GM06990 (cell line): ENCODE results near the gene JMJD8.

Experiments
- DNase-seq: peaks from one replicate; pipeline ENCODE4 v3.0.0-alpha.2; 2011; ENCODE audit not compliant: insufficient read length; ENCODE audit errors: extremely low read depth
- H3K27me3 ChIP-seq: replicated peaks from 2 replicates; pipeline ENCODE4 v1.6.0; 2011; ENCODE audit warnings: low read length; ENCODE audit not compliant: control insufficient read depth, insufficient read depth
- H3K36me3 ChIP-seq: 2 replicates; pipeline ENCODE4 v1.5.1; 2011; ENCODE audit warnings: low read length; ENCODE audit not compliant: control insufficient read depth, insufficient read depth
- H3K4me3 ChIP-seq: replicated peaks from 2 replicates; pipeline ENCODE4 v1.5.1; 2011; ENCODE audit warnings: low read depth, mild to moderate bottlenecking, control low read depth, low read length
- TF ChIP-seq, protein P1 (sequence below): IDR thresholded peaks from 2 replicates; pipeline ENCODE4 v1.5.1; 2011; ENCODE audit warnings: low read length, control low read depth, mild to moderate bottlenecking, inconsistent platforms; ENCODE audit not compliant: insufficient read depth, poor library complexity, severe bottlenecking

JMJD8 gene

DNA sequence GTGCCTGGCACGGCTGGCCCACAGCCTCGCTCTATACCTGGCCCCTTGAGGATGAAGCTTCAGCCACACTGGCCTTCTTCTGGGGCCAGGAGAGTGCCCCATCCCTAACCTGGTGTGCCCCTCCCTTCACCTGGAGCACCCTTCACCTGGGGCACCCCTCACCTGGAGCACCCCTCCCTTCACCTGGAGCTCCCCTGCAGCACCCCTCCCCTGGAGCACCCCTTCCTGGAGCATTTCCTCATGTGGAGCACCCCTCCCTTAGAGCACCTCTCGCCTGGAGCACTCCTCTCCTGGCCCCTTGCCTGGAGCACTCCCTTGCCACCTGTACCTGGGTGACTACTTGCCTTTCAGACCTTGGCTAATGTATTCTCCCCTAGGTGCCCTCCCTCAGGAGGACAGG lies 23.9 kb upstream of the JMJD8 start:
- Histone ChIP-seq H3K4me3 (no peak overlapping the region), H3K36me3 (no peaks in the 10 kb centered on the region), H3K27me3 (peaks cover 2% of the 10 kb centered on the region)
- no peak for DNase-seq
- TF ChIP-seq, protein P1, sequence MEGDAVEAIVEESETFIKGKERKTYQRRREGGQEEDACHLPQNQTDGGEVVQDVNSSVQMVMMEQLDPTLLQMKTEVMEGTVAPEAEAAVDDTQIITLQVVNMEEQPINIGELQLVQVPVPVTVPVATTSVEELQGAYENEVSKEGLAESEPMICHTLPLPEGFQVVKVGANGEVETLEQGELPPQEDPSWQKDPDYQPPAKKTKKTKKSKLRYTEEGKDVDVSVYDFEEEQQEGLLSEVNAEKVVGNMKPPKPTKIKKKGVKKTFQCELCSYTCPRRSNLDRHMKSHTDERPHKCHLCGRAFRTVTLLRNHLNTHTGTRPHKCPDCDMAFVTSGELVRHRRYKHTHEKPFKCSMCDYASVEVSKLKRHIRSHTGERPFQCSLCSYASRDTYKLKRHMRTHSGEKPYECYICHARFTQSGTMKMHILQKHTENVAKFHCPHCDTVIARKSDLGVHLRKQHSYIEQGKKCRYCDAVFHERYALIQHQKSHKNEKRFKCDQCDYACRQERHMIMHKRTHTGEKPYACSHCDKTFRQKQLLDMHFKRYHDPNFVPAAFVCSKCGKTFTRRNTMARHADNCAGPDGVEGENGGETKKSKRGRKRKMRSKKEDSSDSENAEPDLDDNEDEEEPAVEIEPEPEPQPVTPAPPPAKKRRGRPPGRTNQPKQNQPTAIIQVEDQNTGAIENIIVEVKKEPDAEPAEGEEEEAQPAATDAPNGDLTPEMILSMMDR = no peak

DNA sequence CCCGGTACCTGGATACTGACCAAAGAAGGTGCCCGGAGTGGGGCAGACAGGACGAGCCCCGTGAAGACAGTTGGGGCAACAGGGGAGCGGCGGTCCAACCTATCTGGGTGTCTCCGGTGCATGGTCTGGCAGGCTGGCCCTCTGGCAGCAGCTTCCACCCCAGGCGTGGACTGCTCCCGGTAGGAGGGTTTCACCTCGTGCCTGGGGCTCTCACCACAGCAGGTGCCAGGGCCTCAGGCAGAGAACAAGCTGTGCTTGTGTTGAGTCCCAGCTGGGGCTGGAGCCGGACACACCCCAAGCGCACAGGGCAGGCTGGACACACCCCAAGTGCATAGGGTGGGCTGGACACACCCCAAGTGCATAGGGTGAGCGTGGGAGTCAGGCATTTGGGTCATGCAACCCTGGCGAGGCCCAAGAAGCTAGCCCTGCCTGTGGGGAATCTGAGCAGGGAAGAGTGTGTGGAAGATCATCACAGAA lies 23.0 kb upstream of the JMJD8 start:
- Histone ChIP-seq H3K36me3 (no peaks in the 10 kb centered on the region), H3K27me3 (peaks cover 2% of the 10 kb centered on the region)
- DNase-seq = no peak

DNA sequence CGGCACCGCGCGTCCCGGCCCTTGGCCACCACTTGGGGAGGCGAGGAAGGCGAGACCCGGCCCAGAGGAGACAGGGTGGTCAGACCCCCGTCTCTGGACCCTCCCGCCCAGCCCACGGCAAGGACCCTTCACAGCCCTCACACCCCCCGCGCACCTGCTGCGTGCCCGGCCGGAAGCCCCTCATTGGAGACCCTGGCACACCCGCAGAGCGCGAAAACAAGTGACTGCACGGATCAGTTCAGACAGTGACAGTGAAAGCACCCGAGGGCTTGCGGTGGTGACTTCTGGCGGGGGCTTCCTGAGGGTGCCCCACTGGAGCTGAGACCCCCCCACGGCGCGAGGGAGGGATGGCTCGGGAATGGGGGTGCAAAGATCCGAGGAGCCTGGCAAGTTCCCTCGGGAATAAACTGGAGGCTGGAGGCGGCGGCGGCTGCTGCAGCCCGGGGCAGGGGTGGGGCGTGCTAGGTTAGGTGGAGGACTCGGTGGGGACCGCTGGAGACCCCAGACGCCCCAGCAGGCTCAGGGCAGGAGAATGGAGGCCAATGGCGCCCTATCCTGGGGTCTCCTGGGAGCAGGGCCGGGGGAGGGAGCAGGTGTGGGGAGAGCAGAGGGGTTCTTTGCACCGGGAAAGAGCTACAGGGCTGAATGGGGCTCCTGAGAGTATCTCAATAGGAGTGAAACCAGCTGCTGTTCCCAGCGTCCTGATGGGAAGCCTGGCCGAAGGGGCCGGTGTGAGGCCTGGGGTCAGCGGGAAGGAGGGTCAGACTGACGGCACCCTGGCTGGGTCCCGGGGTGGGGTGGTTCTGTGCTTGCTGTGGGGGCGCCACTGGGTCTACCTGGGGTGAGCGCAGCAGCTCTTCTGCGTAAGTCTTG lies 22.3 kb upstream of the JMJD8 start:
- no peak for DNase-seq
- Histone ChIP-seq H3K36me3 (no peaks in the 10 kb centered on the region), H3K4me3 (no peak overlapping the region), H3K27me3 (peaks cover 2% of the 10 kb centered on the region)
- TF ChIP-seq, protein P1 = no peak

More for the DNA sequence above, 23.0 kb upstream of the JMJD8 start:
- H3K4me3 ChIP-seq = no peak overlapping the region
- TF ChIP-seq, protein P1 = no peak

DNA sequence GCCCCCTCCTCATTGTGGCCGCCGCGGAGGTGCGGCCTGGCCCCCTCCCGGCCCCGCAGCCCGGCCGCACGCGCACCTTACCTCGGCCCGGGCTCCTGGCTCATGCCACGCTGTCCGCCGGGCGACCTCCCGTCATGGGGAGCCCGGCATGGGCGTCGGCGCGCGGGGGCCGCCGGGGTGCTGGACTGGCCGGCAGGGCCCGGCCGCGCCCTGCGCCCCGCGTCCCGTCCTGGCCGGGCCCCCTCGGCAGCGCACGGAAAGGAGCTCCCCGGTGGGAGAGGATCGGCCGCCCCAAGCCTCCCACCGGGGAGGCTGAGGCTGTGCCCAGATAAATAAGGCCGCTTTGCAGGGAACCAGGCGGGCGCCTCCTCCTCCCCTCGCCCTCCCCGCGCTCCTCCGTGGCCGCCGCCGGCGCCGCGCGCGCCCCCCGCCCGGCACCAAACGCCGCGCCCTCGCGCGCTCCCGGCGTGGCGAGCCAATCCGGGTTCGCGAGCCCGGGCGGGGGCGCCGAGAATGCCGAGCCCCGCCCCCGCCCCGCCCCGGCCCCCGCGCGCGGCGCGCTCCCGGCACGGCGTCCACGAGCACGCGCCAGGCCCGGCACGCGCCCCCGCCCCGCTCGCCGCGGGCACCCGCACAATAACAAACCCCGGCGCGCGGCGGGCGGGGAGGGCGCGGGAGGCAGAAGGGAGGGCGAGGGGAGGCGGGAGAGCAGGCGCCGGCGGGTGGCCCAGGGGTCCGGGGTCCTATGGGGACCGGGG lies 21.5 kb upstream of the JMJD8 start, which contains the start of gene FBXL16:
FBXL16 (minus strand) TSS at position 371 of the 758 bp plus-strand sequence. CDS start 8,396 bp downstream, outside the sequence.
- Histone ChIP-seq H3K4me3 (no peak within 1 kb of the TSS), H3K36me3 (no peaks in the 10 kb centered on the region), H3K27me3 (peaks cover 2% of the 10 kb centered on the region)
- TF ChIP-seq, protein P1 = no peak
- no peak for DNase-seq

DNA sequence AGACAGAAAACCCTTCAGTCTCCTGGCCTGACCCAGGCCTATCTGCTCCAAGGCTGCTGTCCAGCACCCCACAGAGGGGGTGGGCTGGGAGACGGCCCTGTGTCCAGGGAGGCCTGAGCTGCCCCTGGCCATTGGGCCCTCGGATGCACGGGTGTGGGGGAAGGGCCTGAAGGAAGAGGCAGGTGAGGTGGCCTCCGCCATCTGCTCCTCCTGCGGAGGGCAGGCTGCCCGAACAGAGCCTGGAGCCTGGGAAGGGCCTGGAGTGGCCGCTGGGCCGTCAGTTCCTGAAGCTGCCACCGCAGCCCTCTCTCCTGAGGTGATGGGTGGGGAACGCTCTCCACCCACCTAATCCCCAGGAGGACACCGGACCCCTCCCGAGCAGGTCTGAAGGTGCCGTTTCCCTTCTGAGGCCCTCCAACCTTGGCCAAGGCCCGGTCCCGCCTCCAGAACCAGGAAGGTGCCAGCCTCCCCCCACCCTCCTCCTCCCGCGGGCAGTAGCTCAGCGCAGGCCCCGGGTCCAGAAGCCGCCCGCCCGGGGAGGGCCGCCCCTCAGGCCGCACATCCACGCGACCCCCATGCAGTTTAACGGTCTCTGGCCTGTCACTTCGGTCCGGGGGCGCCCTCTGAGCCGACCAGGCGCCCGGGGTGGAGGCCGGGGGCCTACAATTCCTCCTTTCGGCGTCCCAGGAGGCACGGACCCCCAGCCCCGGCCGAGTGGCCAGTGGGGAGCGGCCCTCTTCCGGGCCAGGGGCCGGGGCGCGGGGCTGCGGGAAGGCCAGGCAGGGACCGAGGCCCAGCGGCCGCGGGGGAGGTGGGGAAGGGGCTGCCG lies 20.6 kb upstream of the JMJD8 start:
- TF ChIP-seq, protein P1 = no peak
- Histone ChIP-seq H3K36me3 (no peaks in the 10 kb centered on the region), H3K27me3 (no peaks in the 10 kb centered on the region; the same call in none of the 2 replicates), H3K4me3 (no peak overlapping the region)
- no peak for DNase-seq
